Neural progenitor cell (in vitro differentiated cells): ENCODE data around the gene FAM219B. TPM values are rescaled to one million over a fixed set of nuclear protein-coding genes. Genes with fewer than 3 reads are reported as not detected.

Source experiments
- DNase-seq: peaks from one replicate; pipeline ENCODE4 v3.0.0-alpha.2; 2016; ENCODE audit warnings: low spot score
- H2AFZ ChIP-seq: fragments of 200-600 bp; sonication (generic); replicated peaks from 2 replicates; pipeline ENCODE4 v1.6.1; 2016; ENCODE audit warnings: antibody characterized with exemption
- H3F3A ChIP-seq: fragments of 200-600 bp; sonication (generic); 2 replicates; pipeline ENCODE4 v1.6.1; 2016; ENCODE audit warnings: antibody characterized with exemption, low read depth
- H3K27ac ChIP-seq: fragments of 200-600 bp; sonication (generic); 2 replicates; pipeline ENCODE4 v1.5.1; 2016; ENCODE audit warnings: mild to moderate bottlenecking
- H3K27me3 ChIP-seq: fragments of 200-600 bp; sonication (generic); 2 replicates; pipeline ENCODE4 v1.6.1; 2016; ENCODE audit warnings: mild to moderate bottlenecking, moderate library complexity
- H3K36me3 ChIP-seq: fragments of 200-600 bp; sonication (generic); 2 replicates; pipeline ENCODE4 v1.5.1; 2016
- H3K4me1 ChIP-seq: fragments of 200-600 bp; sonication (generic); 2 replicates; pipeline ENCODE4 v1.6.1; 2016; ENCODE audit warnings: mixed run types
- H3K4me2 ChIP-seq: fragments of 200-600 bp; sonication (generic); 2 replicates; pipeline ENCODE4 v1.6.1; 2016
- H3K4me3 ChIP-seq: fragments of 200-600 bp; sonication (generic); 2 replicates; pipeline ENCODE4 v1.5.1; 2016
- H3K79me2 ChIP-seq: fragments of 200-600 bp; sonication (generic); 2 replicates; pipeline ENCODE4 v1.6.1; 2016; ENCODE audit warnings: low read depth
- H3K9ac ChIP-seq: fragments of 200-600 bp; sonication (generic); 2 replicates; pipeline ENCODE4 v1.6.1; 2016
- H3K9me3 ChIP-seq: fragments of 200-600 bp; sonication (generic); 2 replicates; pipeline ENCODE4 v1.5.1; 2016; ENCODE audit warnings: low read depth
- H4K20me1 ChIP-seq: fragments of 200-600 bp; sonication (generic); 2 replicates; pipeline ENCODE4 v1.6.1; 2016; ENCODE audit warnings: low read depth
- H3K27ac Mint-ChIP-seq: 3 replicates; pipeline ENCODE4 v1.8.0; 2021; ENCODE audit warnings: mixed read lengths
- H3K27me3 Mint-ChIP-seq: 2 replicates; pipeline ENCODE4 v1.8.0; 2022; ENCODE audit warnings: low read depth, mild to moderate bottlenecking, inconsistent platforms, moderate library complexity, mixed read lengths; ENCODE audit not compliant: insufficient read depth
- H3K36me3 Mint-ChIP-seq: 3 replicates; pipeline ENCODE4 v1.8.0; 2021; ENCODE audit warnings: mixed read lengths
- H3K4me1 Mint-ChIP-seq: 3 replicates; pipeline ENCODE4 v1.8.0; 2021; ENCODE audit warnings: mixed read lengths
- H3K4me3 Mint-ChIP-seq: 3 replicates; pipeline ENCODE4 v1.8.0; 2021; ENCODE audit warnings: mild to moderate bottlenecking, moderate library complexity, mixed read lengths
- H3K9me3 Mint-ChIP-seq: 3 replicates; pipeline ENCODE4 v1.8.0; 2020; ENCODE audit warnings: mixed read lengths
- EZH2 ChIP-seq: fragments of 200-600 bp; sonication (generic); IDR thresholded peaks from 2 replicates; pipeline ENCODE4 v1.6.1; 2017; ENCODE audit warnings: antibody characterized with exemption, mild to moderate bottlenecking, moderate library complexity
- EZH2phosphoT487 ChIP-seq: fragments of 200-600 bp; sonication (generic); IDR thresholded peaks from 2 replicates; pipeline ENCODE4 v1.6.1; 2017; ENCODE audit warnings: antibody characterized with exemption
- total RNA-seq: library from RNA; depleted of rRNA; stranded (reverse); fragments of >200 nt; gene quantifications from 2 replicates; pipeline ENCODE4 v1.2.3, GENCODE V29; 2015; ENCODE audit warnings: low replicate concordance
- TF ChIP-seq, protein P1 (sequence below): fragments of 200-600 bp; sonication (generic); IDR thresholded peaks from 2 replicates; pipeline ENCODE4 v1.5.1; 2017; ENCODE audit warnings: antibody characterized with exemption, mild to moderate bottlenecking

Gene FAM219B
- total RNA-seq, 1 donor from 2014 or later, result 120 TPM

- H3K27ac Mint-ChIP-seq, result peak overlapping the region; percentile 37
- peaks cover 6% of the 10 kb centered on the region for H3K4me1 Mint-ChIP-seq
- Histone ChIP-seq H3K4me1 (no peaks in the 10 kb centered on the region), H3K79me2 (peaks cover 9% of the 10 kb centered on the region), H3F3A (no peaks in the 10 kb centered on the region), H3K36me3 (no peaks in the 10 kb centered on the region), H4K20me1 (peaks cover 13% of the 10 kb centered on the region), H3K27ac (no peak overlapping the region), H3K9me3 (no peaks in the 10 kb centered on the region), H3K27me3 (no peaks in the 10 kb centered on the region), H3K4me2 (no peak overlapping the region), H2AFZ (no peak overlapping the region), H3K4me3 (no peak overlapping the region), H3K9ac (no peak overlapping the region)
- no peak overlapping the region for H3K4me3 Mint-ChIP-seq
- H3K9me3 Mint-ChIP-seq, result no peaks in the 10 kb centered on the region
- no peak for DNase-seq
- H3K27me3 Mint-ChIP-seq, result peaks cover 3% of the 10 kb centered on the region
- no peak for TF ChIP-seq EZH2
- TF ChIP-seq EZH2phosphoT487, result no peak
- peaks cover under 1% of the 10 kb centered on the region for H3K36me3 Mint-ChIP-seq
Measured at GRCh38 chr15:74858369-74858740, 48.3 kb downstream of the FAM219B start.

GRCh38 chr15:74857671-74858368, 48.8 kb downstream of the FAM219B start:
- Mint-ChIP-seq H3K27ac (no peak overlapping the region), H3K9me3 (no peaks in the 10 kb centered on the region), H3K36me3 (peaks cover 2% of the 10 kb centered on the region)

GRCh38 chr15:74857082-74857655, 49.5 kb downstream of the FAM219B start:
- no peak overlapping the region for H3K9ac ChIP-seq
- H3K4me3 ChIP-seq, result no peak overlapping the region
- H3K4me2 ChIP-seq, result no peak overlapping the region
- Mint-ChIP-seq H3K36me3 (peaks cover 2% of the 10 kb centered on the region), H3K4me1 (peaks cover 7% of the 10 kb centered on the region), H3K9me3 (no peaks in the 10 kb centered on the region), H3K4me3 (no peak overlapping the region), H3K27me3 (peaks cover 3% of the 10 kb centered on the region), H3K27ac (no peak overlapping the region)
- no peak for DNase-seq
- H3K27ac ChIP-seq, result no peak overlapping the region
- H4K20me1 ChIP-seq, result peaks cover 13% of the 10 kb centered on the region
- H3K27me3 ChIP-seq, result no peaks in the 10 kb centered on the region
- H3K79me2 ChIP-seq, result peaks cover 9% of the 10 kb centered on the region
- no peaks in the 10 kb centered on the region for H3F3A ChIP-seq
- H3K4me1 ChIP-seq, result no peaks in the 10 kb centered on the region
- no peak overlapping the region for H2AFZ ChIP-seq
- no peaks in the 10 kb centered on the region for H3K36me3 ChIP-seq
- no peaks in the 10 kb centered on the region for H3K9me3 ChIP-seq
- TF ChIP-seq, protein P1, sequence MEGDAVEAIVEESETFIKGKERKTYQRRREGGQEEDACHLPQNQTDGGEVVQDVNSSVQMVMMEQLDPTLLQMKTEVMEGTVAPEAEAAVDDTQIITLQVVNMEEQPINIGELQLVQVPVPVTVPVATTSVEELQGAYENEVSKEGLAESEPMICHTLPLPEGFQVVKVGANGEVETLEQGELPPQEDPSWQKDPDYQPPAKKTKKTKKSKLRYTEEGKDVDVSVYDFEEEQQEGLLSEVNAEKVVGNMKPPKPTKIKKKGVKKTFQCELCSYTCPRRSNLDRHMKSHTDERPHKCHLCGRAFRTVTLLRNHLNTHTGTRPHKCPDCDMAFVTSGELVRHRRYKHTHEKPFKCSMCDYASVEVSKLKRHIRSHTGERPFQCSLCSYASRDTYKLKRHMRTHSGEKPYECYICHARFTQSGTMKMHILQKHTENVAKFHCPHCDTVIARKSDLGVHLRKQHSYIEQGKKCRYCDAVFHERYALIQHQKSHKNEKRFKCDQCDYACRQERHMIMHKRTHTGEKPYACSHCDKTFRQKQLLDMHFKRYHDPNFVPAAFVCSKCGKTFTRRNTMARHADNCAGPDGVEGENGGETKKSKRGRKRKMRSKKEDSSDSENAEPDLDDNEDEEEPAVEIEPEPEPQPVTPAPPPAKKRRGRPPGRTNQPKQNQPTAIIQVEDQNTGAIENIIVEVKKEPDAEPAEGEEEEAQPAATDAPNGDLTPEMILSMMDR, result no peak
- TF ChIP-seq EZH2phosphoT487, result no peak
- no peak for TF ChIP-seq EZH2

More at GRCh38 chr15:74857671-74858368, 48.8 kb downstream of the FAM219B start:
- Histone ChIP-seq H3F3A (no peaks in the 10 kb centered on the region), H3K36me3 (no peaks in the 10 kb centered on the region), H3K9ac (no peak overlapping the region), H3K27me3 (no peaks in the 10 kb centered on the region), H3K4me1 (no peaks in the 10 kb centered on the region), H2AFZ (no peak overlapping the region), H3K4me3 (no peak overlapping the region), H3K27ac (no peak overlapping the region), H3K79me2 (peaks cover 9% of the 10 kb centered on the region), H3K4me2 (no peak overlapping the region), H3K9me3 (no peaks in the 10 kb centered on the region), H4K20me1 (peaks cover 13% of the 10 kb centered on the region)
- no peak for DNase-seq
- Mint-ChIP-seq H3K4me1 (peaks cover 7% of the 10 kb centered on the region), H3K4me3 (no peak overlapping the region), H3K27me3 (peaks cover 3% of the 10 kb centered on the region)
- TF ChIP-seq, protein P1, result no peak
- TF ChIP-seq EZH2phosphoT487 (no peak), EZH2 (no peak)

GRCh38 chr15:74856537-74856936, 50.1 kb downstream of the FAM219B start:
- H3K9me3 Mint-ChIP-seq, result no peaks in the 10 kb centered on the region
- no peak overlapping the region for H3K9ac ChIP-seq
- no peaks in the 10 kb centered on the region for H3K27me3 ChIP-seq
- no peaks in the 10 kb centered on the region for H3K9me3 ChIP-seq
- no peak overlapping the region for H3K27ac Mint-ChIP-seq
- no peak overlapping the region for H2AFZ ChIP-seq
- H3K4me3 ChIP-seq, result no peak overlapping the region
- peaks cover 13% of the 10 kb centered on the region for H4K20me1 ChIP-seq
- H3K4me3 Mint-ChIP-seq, result no peak overlapping the region
- no peak overlapping the region for H3K27ac ChIP-seq
- peaks cover 9% of the 10 kb centered on the region for H3K79me2 ChIP-seq
- H3K4me1 ChIP-seq, result no peaks in the 10 kb centered on the region
- DNase-seq, result no peak
- H3K4me2 ChIP-seq, result no peak overlapping the region
- H3K27me3 Mint-ChIP-seq, result peaks cover 3% of the 10 kb centered on the region
- peaks cover 5% of the 10 kb centered on the region for H3K36me3 Mint-ChIP-seq
- H3K4me1 Mint-ChIP-seq, result peaks cover 7% of the 10 kb centered on the region
- H3K36me3 ChIP-seq, result no peaks in the 10 kb centered on the region
- TF ChIP-seq EZH2phosphoT487 (no peak), EZH2 (no peak)
- TF ChIP-seq, protein P1, result no peak
- H3F3A ChIP-seq, result no peaks in the 10 kb centered on the region
